Islet precursor cell (in vitro differentiated cells): Measurements from ENCODE around the gene SULT2B1.
"Not testable (repeated sequence)": the region's sequence is repeated elsewhere in the genome, so short reads cannot be mapped to it uniquely, and the experiment has no call there.

ENCODE experiments used
- DNase-seq: peaks from one replicate; pipeline ENCODE4 v3.0.0-alpha.2; 2018

SULT2B1 gene

GRCh38 chr19:48551437-48552302 is at the start of gene SULT2B1:
Gene SULT2B1, plus strand, starts transcription at chr19:48552172. Its CDS starts 81 bp downstream, at chr19:48552253.
- DNase-seq, result no peak

- DNase-seq, result no peak
These were observed 49.5 kb upstream of the SULT2B1 start for GRCh38 chr19:48502350-48503018.

- peak; percentile 55 for DNase-seq
These were observed 45.7 kb upstream of the SULT2B1 start for GRCh38 chr19:48506138-48506733.

GRCh38 chr19:48507911-48508439 is 44.0 kb upstream of the SULT2B1 start:
- DNase-seq, result no peak

GRCh38 chr19:48508729-48509411 is 43.1 kb upstream of the SULT2B1 start:
- peak; percentile 44 for DNase-seq

- DNase-seq, result peak; percentile 57
These were observed 42.3 kb upstream of the SULT2B1 start for GRCh38 chr19:48509467-48510194.

- peak; percentile 77 for DNase-seq
These were observed 41.3 kb upstream of the SULT2B1 start for GRCh38 chr19:48510421-48511268.

GRCh38 chr19:48511321-48511731 is 40.6 kb upstream of the SULT2B1 start:
- no peak for DNase-seq

GRCh38 chr19:48511800-48512503 is 40.0 kb upstream of the SULT2B1 start, which contains the start of gene LMTK3:
Gene LMTK3, minus strand, starts transcription at chr19:48511835. Its CDS starts 259 bp downstream, at chr19:48511576.
- no peak for DNase-seq

- no peak for DNase-seq
These were observed 39.3 kb upstream of the SULT2B1 start for GRCh38 chr19:48512504-48513288.

GRCh38 chr19:48513289-48514122 is 38.5 kb upstream of the SULT2B1 start:
- peak; percentile 89 for DNase-seq

- no peak for DNase-seq
These were observed 37.9 kb upstream of the SULT2B1 start for GRCh38 chr19:48514123-48514458.

- no peak for DNase-seq
These were observed 35.4 kb upstream of the SULT2B1 start for GRCh38 chr19:48516536-48516935.

GRCh38 chr19:48518207-48518606 is 33.8 kb upstream of the SULT2B1 start:
- DNase-seq, result no peak

GRCh38 chr19:48519426-48519825 is 32.5 kb upstream of the SULT2B1 start:
- not testable (repeated sequence) for DNase-seq

GRCh38 chr19:48520134-48520533 is 31.8 kb upstream of the SULT2B1 start:
- no peak for DNase-seq

- DNase-seq, result no peak
These were observed 27.8 kb upstream of the SULT2B1 start for GRCh38 chr19:48524221-48524620.

- DNase-seq, result no peak
These were observed 27.2 kb upstream of the SULT2B1 start for GRCh38 chr19:48524732-48525131.

GRCh38 chr19:48529156-48529555 is 22.8 kb upstream of the SULT2B1 start:
- no peak for DNase-seq
